ENCODE data around the gene AATK.

GRCh38 chr17:81082177-81083073, 83.6 kb downstream of the AATK start:
- TF ChIP-seq NFXL1 (CRISPR knock-in tag; IDR thresholded peaks at IDR 0.05) (no peak), CHD1 (IDR thresholded peaks at IDR 0.05; ENCODE audit: low read length) (no peak), ZNF143 (CRISPR knock-in tag; IDR thresholded peaks at IDR 0.05) (no peak), CEBPB (tag; IDR thresholded peaks at IDR 0.05) (no peak), CTCF (IDR thresholded peaks at IDR 0.05 in 2 of 3, conservative IDR thresholded peaks at IDR 0.05 in 1 of 3; ENCODE audit: insufficient read depth in 2 of 3, low read depth in 1 of 3, low read length in 3 of 3) (no peak)
